Fibroblast of the aortic adventitia (primary cell): ENCODE results near the gene KCNQ1. TPM values are rescaled to one million over a fixed set of nuclear protein-coding genes. Genes with fewer than 3 reads are reported as not detected.

ENCODE experiments used
- DNase-seq: peaks from one replicate; pipeline ENCODE4 v3.0.0-alpha.2; 2010; ENCODE audit warnings: low read depth
- H3K4me3 ChIP-seq: 2 replicates; pipeline ENCODE4 v1.5.1; 2011; ENCODE audit warnings: low read depth, mild to moderate bottlenecking, control low read depth, low read length, moderate library complexity
- total RNA-seq: library from RNA; depleted of rRNA; stranded (reverse); fragments of >200 nt; gene quantifications from 2 replicates; pipeline ENCODE4 v1.2.3, GENCODE V29; 2012; ENCODE audit warnings: low replicate concordance
- TF ChIP-seq, protein P1 (sequence below): IDR thresholded peaks from 2 replicates; pipeline ENCODE4 v1.5.1; 2011; ENCODE audit warnings: mild to moderate bottlenecking, low read length, control low read depth, inconsistent platforms; ENCODE audit not compliant: insufficient read depth

Gene KCNQ1
- total RNA-seq, 1 donor, result not detected

DNA sequence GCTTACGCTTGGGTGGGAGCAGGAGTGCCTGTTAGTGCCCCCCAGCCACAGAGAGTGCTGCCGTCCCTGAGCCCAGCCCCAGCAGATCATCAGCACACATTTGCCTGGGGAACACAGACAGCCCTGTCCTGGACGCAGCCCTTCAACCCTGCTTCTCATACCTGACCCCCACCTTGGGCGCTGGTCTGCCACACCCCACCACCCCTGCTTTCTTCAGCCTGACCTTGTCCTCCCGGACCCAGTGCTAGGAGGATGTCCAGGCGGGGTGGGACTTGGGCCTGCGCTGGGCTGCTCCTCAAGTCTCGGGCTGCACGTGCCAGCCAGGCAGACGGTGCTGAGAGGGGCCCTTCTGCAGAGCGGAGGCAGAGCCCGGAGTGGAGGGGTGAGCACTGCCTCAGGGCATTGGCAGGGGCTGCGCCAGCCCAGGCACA lies 135.8 kb downstream of the KCNQ1 start:
- TF ChIP-seq, protein P1, sequence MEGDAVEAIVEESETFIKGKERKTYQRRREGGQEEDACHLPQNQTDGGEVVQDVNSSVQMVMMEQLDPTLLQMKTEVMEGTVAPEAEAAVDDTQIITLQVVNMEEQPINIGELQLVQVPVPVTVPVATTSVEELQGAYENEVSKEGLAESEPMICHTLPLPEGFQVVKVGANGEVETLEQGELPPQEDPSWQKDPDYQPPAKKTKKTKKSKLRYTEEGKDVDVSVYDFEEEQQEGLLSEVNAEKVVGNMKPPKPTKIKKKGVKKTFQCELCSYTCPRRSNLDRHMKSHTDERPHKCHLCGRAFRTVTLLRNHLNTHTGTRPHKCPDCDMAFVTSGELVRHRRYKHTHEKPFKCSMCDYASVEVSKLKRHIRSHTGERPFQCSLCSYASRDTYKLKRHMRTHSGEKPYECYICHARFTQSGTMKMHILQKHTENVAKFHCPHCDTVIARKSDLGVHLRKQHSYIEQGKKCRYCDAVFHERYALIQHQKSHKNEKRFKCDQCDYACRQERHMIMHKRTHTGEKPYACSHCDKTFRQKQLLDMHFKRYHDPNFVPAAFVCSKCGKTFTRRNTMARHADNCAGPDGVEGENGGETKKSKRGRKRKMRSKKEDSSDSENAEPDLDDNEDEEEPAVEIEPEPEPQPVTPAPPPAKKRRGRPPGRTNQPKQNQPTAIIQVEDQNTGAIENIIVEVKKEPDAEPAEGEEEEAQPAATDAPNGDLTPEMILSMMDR, result no peak
- DNase-seq, result no peak
- no peak overlapping the region for H3K4me3 ChIP-seq

DNA sequence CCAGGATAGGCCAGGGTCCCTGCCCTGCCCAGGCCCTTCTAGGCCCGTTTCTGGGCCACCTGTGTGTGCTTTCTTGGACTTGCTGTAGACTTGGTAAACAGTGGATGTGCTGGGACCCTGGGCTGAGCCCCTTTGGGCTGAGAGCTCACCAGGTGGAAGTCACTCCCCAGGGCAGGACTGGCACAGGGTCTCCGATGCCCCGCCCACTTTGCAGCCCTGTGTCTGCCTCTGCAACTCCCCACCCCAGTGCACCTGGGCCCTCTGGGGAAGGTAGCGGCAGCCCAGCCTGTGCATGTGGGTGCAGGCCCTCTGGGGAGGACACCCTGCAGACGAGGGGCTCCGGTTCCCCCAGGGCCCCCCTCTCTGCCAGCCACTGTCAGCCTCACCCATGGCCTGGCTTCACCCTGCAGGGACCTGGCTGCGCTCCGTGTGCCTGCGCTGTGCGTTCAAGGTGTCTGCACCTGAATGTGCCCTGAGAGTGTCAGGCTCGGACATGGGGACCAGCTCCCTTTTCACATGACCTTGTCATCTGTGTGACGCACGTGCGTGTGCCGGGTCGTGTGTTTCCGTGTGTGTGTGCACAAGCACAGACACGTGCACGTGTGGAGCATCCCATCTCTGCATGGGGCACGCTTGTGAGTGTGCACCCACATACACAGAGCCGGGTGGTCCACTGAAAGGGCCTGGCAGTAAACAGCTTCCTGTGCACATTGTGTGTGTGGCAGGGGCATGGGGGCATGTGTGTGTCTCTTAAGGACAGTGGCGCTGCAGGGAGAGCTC lies 136.5 kb downstream of the KCNQ1 start:
- TF ChIP-seq, protein P1, result no peak
- no peak overlapping the region for H3K4me3 ChIP-seq
- DNase-seq, result no peak

- TF ChIP-seq, protein P1, result no peak
- no peak for DNase-seq
Measured at GRCh38 chr11:2581931-2582350, 137.1 kb downstream of the KCNQ1 start.

DNA sequence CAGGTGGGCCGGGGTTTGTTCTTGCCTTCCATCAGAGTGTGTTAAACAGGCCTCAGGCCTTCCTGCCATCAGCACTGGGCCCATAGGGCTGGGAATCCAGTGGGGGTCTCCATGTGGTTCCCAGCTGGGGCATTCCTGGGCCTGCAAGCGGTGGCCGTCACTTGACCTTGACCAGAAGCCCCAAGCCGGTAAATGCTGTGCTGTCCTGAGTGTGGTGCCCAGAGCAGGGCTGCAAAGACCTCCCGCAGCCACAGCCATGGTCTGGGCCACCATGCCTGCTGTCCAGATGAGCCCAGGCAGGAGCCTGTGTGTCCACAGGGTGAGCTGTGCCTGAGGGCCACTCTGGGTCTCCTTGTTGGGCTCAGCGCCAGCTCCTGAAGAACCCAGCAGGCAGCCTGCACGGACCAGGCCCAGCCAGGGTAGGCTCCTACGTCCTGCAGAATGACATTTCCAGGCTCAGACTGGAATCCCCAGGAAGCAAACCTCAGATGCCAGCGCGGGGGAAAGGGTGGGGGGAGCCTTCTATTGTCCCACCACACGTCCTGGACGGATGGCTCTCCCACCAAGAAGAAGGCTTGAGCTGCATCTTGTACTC lies 137.6 kb downstream of the KCNQ1 start:
- DNase-seq, result no peak
- no peak overlapping the region for H3K4me3 ChIP-seq
- TF ChIP-seq, protein P1, result no peak

More at GRCh38 chr11:2581931-2582350, 137.1 kb downstream of the KCNQ1 start:
- no peak overlapping the region for H3K4me3 ChIP-seq

- TF ChIP-seq, protein P1, result no peak
- DNase-seq, result no peak
- H3K4me3 ChIP-seq, result no peak overlapping the region
Measured at GRCh38 chr11:2582946-2583604, 138.3 kb downstream of the KCNQ1 start.

GRCh38 chr11:2583605-2583958 lies 138.8 kb downstream of the KCNQ1 start:
- no peak for DNase-seq
- H3K4me3 ChIP-seq, result no peak overlapping the region
- TF ChIP-seq, protein P1, result no peak
